ENCODE results near the gene GDF9. TPM values are rescaled to one million over a fixed set of nuclear protein-coding genes. Genes with fewer than 3 reads are reported as not detected.
A peak's percentile ranks its signal among the peaks of the same experiment; 100 is the strongest.

GDF9 gene
- total RNA-seq, 6 donors from 2014 or later: 0.23 to 1.1 (median 0.66) TPM; not detected in 2

DNA sequence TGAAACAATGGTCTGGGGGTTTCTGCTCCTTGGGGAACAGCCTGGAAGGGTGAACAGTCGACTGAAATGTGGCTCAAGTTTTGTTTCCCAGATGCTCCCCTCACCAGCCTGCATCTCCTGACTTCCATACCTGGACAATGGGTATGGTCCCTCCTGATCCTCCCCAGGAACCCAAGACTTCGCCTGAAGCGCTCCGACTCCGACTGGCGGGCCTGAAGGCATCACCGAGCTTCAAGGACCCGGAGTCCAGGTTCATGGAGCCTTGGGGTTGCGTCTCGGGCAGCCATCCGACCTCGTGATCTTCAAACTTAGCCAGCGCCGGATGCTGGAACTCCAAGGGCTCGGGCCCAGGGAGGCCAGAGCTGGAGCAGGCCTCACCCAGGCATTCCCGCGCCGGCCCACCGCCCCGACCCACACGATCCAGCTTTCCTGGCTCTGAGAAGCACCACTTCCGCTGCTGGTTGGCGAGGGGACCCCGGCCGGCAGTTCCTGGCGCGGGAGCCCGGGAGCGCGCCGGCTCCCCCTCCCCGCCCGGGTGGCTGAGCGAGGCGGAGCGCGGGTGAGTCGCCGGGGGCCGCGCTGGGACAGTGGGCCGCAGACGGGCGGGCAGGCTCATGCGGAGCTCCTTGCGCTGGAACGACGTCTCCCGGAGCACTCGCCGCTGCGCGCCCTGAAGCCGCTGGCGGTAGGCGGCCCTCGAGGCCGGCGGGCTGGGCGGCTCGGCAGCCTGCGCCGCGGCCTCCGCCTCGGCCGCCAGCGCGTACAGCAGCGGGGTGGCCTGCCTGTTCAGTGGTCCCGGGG lies 41.0 kb downstream of the GDF9 start:
- TF ChIP-seq EP300 (IDR thresholded peaks at IDR 0.05): no peak
- no peak for TF ChIP-seq POLR2AphosphoS5 (IDR thresholded peaks at IDR 0.05)
- no peak for TF ChIP-seq POLR2A (IDR thresholded peaks at IDR 0.05)
- TF ChIP-seq, protein P1, sequence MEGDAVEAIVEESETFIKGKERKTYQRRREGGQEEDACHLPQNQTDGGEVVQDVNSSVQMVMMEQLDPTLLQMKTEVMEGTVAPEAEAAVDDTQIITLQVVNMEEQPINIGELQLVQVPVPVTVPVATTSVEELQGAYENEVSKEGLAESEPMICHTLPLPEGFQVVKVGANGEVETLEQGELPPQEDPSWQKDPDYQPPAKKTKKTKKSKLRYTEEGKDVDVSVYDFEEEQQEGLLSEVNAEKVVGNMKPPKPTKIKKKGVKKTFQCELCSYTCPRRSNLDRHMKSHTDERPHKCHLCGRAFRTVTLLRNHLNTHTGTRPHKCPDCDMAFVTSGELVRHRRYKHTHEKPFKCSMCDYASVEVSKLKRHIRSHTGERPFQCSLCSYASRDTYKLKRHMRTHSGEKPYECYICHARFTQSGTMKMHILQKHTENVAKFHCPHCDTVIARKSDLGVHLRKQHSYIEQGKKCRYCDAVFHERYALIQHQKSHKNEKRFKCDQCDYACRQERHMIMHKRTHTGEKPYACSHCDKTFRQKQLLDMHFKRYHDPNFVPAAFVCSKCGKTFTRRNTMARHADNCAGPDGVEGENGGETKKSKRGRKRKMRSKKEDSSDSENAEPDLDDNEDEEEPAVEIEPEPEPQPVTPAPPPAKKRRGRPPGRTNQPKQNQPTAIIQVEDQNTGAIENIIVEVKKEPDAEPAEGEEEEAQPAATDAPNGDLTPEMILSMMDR (IDR thresholded peaks at IDR 0.05): no peak
- peaks cover 0 to 9% (median 2%) of the 10 kb centered on the region in 4 donors for H3K27me3 ChIP-seq
- peak overlapping the region in 3 of 4 donors; percentile 7 to 33 (median 23) for H3K4me3 ChIP-seq
- WGBS, 2 donors: 91 to 100% methylated on average over 2 to 17 of the region's 71 CpGs
- peaks cover 0 to 30% (median 10%) of the 10 kb centered on the region in 4 donors for H3K36me3 ChIP-seq
- H3K9me3 ChIP-seq: no peaks in the 10 kb centered on the region
- peaks cover 29 to 51% (median 33%) of the 10 kb centered on the region in 4 donors for H3K4me1 ChIP-seq
- peak in 1 of 2 donors; percentile 87 for DNase-seq
- no peak for ATAC-seq (ENCODE audit: low FRiP score in 2 of 2)
- H3K27ac ChIP-seq: peak overlapping the region in 1 of 4 donors; percentile 78

DNA sequence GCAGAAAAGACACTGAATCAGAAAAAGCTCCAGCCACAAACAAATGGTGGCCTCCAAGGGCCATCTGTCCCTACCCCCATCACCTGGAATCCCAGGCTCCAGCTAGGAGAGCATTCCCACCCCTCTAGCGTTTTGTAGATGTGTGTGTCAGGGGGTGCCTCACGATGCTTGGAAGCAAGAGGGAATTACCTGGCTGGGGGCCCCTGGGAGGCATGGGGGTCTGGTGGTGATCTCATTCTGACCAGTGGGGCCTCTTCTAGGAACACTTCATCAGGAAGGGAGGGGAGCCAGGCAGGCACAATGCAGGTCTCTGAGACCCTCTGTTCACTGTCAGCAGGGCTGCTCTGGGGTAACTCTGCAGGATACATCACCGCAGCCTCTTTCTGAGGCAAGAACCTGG lies 41.8 kb downstream of the GDF9 start:
- TF ChIP-seq EP300 (IDR thresholded peaks at IDR 0.05): no peak
- TF ChIP-seq POLR2AphosphoS5 (IDR thresholded peaks at IDR 0.05): no peak
- TF ChIP-seq, protein P1 (IDR thresholded peaks at IDR 0.05): no peak
- TF ChIP-seq POLR2A (IDR thresholded peaks at IDR 0.05): no peak
- H3K4me3 ChIP-seq: no peak overlapping the region

DNA sequence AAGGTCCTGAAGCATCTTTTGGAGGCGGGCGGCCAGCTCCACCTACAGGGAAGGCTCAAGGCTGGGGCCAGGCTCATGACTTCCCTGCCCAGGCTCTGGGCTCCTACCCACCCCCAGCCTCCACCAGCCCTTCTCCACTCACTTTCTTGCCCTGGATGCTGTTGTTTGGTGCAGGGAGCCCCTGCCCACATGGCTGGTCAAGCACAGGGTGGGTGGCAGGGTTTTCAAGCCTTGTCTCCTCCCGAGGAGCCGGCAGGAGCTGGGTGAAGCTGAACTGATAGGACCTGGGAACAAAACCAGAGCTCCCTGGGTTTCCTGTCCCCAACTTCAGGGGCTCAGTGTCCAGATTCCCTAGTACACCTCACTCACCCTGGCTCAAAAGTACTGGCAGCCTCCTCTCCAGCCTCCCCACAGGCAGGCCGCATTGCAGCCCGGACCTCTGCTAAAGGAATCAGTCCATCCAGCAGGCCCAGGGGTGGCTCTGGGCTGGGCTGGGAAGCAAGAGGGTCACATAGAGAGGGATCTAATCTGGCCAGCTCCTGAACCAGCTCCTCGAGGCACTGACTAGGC lies 42.7 kb downstream of the GDF9 start:
- Histone ChIP-seq H3K4me1 (peaks cover 20 to 42% (median 28%) of the 10 kb centered on the region in 4 donors), H3K36me3 (peaks cover 0 to 30% (median 10%) of the 10 kb centered on the region in 4 donors), H3K27me3 (peaks cover 0 to 8% (median 3%) of the 10 kb centered on the region in 4 donors), H3K9me3 (no peaks in the 10 kb centered on the region), H3K27ac (no peak overlapping the region), H3K4me3 (no peak overlapping the region)
- WGBS, 2 donors: 93 to 100% methylated on average over 2 to 7 of the region's 7 CpGs
- TF ChIP-seq EP300 (IDR thresholded peaks at IDR 0.05) (no peak), POLR2A (IDR thresholded peaks at IDR 0.05) (no peak), POLR2AphosphoS5 (IDR thresholded peaks at IDR 0.05) (no peak)
- TF ChIP-seq, protein P1 (IDR thresholded peaks at IDR 0.05): no peak
- ATAC-seq (ENCODE audit: low FRiP score in 2 of 2) (no peak), DNase-seq (no peak)

More for the DNA sequence above, 41.8 kb downstream of the GDF9 start:
- ATAC-seq (ENCODE audit: low FRiP score in 2 of 2) (no peak), DNase-seq (no peak)
- peaks cover 0 to 8% (median 3%) of the 10 kb centered on the region in 4 donors for H3K27me3 ChIP-seq
- H3K9me3 ChIP-seq: no peaks in the 10 kb centered on the region
- peaks cover 29 to 50% (median 35%) of the 10 kb centered on the region in 4 donors for H3K4me1 ChIP-seq
- no peak overlapping the region for H3K27ac ChIP-seq
- 94 to 100% methylated on average over 3 of the region's 3 CpGs for WGBS, 2 donors
- H3K36me3 ChIP-seq: peaks cover 0 to 30% (median 10%) of the 10 kb centered on the region in 4 donors

DNA sequence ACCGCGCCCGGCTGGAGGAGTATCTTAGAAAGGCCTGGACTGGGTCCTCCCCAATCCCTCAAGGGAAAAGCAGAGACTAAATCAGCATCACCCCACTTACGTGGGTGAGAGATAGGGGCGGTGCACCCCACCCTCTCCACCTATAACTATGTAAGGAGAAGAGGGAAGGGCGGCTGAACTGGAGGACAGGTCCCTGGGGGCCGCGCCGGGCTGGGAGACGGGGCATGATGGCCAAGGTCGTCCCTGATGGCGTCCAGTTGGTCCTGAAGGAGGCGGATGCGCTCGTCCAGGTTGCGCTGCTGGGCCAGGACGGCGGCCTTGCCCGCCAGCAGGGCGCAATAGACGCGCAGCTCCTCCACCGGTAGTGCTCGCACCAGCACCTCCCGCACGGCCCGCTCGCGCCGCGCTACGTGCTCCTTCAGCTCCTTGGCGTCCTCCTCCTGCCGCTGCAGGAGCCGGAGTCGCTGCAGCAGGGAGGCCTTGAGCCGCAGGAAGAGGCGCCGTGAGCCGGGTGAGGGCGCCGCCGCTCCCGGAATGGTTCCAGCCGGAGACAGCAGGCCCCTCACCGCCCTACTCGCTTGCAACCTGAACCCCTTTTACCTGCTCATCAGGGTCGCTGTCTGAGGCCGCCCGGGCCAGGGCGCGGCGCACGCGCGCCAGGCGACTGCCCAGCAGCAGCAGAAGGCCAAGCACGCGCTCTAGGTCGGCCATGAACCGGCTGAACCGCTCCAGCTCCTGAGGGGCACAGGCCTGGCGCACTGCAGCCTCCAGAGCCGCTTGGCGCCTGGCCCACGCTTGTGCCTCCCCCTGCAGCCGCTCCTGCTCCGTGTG lies 43.4 kb downstream of the GDF9 start:
- H3K36me3 ChIP-seq: peaks cover 0 to 30% (median 10%) of the 10 kb centered on the region in 4 donors
- H3K27me3 ChIP-seq: peaks cover 0 to 8% (median 3%) of the 10 kb centered on the region in 4 donors
- H3K4me1 ChIP-seq: peaks cover 17 to 42% (median 25%) of the 10 kb centered on the region in 4 donors
- H3K9me3 ChIP-seq: no peaks in the 10 kb centered on the region
- H3K27ac ChIP-seq: no peak overlapping the region
- no peak for TF ChIP-seq EP300 (IDR thresholded peaks at IDR 0.05)
- TF ChIP-seq POLR2A (IDR thresholded peaks at IDR 0.05): no peak
- TF ChIP-seq POLR2AphosphoS5 (IDR thresholded peaks at IDR 0.05): no peak
- TF ChIP-seq, protein P1 (IDR thresholded peaks at IDR 0.05): peak in 3 of 6 experiments; percentile 7 to 14 (median 9)
- peak overlapping the region in 2 of 4 donors; percentile 20 to 25 for H3K4me3 ChIP-seq
- WGBS, 2 donors: 38 to 75% methylated on average over 34 to 67 of the region's 68 CpGs
- DNase-seq: peak in 1 of 2 donors; percentile 89
- peak in 1 of 2 donors; percentile 9 for ATAC-seq (ENCODE audit: low FRiP score in 2 of 2)

Data from upper lobe of left lung (tissue), 6 donors.